ENCODE data around the gene COX6A1.
"Not testable (repeated sequence)": the region's sequence is repeated elsewhere in the genome, so short reads cannot be mapped to it uniquely, and the experiment has no call there.

COX6A1 gene

DNA sequence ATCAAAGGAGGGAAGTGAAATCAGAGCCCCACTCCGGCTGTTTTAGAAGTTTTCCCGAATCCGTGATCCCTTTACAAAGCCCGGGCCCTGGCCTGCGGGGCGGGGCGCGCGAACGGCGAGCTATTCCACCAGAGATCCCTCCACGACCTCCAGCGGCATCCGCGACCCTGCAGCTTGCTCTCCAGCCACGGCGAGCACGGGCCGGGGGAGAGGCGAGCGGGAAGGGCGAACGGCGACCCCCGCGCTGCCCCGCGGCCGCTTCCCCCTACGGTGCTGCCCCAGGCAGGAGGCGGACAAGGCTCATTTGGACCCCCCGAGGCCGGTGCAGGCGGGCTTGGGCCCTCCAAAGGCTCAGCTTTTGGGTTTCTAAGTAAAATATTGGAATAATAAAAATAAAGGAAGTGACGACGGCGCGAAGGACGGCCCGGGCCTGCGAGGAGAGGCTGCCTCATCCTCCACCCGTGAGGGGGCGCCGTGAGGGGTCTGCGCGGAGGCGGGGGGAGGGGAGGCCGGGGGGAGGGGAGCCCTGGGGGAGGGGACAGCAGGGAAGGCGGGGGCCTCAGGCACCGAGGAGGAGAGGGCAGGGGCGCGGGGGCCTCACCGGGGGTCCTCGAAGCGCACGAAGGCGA is 31.0 kb downstream of the COX6A1 start:
- DNase-seq: no peak

DNA sequence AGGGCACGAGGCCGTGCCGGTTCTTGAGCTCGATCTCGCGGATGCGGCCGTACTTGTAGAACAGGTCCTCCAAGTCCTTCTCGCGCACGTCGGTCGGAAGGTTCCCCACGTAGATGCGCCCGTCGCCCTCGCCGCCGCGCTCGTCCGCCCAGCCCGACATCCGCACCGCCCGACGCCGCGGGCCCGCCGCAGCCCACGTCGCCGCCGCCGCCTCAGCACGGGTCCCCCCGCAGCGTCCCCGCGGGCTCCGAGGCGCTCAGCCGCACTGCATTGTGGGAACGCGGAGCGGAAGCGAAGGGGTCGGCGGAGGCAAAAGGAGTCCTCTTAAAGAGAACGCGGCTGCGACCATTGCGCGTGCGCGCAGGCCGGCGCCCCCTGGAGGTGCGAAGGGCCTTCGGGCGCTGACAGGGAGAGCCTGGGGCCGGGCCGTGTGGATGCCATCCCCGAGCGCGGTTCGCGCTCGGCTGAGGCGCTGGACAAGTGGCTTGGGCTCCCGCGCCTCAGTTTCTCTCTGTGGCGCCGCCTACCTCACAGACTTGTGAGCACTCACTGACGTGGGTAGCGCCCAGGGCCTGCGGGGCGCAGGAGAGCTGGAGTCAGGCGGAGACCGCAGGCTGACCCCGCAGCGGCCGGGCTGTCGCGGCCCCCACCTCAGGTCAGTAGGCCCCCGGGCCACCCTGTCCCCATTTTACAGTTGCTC is 31.7 kb downstream of the COX6A1 start, which contains the start of gene SRSF9:
Gene SRSF9, minus strand, starts transcription at position 299 of the 700 bp plus-strand sequence. Its CDS starts 139 bp downstream, at position 160.
- peak; percentile 91 for DNase-seq

DNA sequence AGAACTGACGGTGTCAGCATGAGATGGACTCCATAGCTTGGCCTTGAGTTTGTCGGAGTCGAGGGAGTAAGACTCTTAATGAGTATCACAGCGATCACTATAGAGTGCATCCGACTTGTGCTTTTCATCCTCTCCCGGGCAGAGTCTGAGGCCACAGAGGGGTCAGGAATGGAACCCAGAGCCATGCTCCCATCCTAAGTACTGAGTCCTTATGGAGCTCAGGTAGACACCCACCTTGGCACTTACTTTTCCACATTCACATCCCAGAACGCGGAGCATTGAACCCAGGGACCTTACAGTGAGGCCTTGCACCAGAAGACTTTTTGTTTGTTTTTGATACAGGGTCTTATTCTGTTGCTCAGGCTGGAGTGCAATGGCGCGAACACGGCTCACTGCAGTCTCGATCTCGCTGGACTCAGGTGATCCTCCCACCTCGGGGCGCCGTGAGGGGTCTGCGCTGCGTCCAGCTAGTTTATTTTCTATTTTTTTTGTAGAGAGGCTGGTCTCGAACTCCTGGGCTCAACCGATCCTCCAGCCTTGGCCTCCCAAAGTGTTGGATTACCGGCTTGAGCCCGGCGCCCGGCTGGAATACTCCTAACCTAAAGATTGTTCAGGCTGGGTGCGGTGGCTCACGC is 32.4 kb downstream of the COX6A1 start:
- DNase-seq: no peak

DNA sequence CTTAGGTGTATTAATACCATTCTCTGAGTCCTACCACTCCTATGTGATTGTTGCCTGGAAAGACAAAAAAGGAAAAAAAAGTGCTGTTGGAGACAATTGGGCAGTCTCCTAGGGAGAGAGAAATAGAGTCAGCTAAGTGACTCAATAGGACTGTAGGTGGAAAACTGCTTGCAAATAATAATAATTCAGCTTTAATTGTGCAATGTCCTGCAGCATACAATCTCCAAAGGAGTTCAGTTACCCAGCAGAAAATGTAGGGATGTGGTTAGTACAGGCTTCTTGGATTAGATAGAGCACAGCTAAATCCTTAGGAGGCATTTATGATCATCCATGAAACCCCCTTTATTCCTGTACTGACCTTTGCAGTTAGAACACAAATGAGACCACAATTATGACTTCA is 34.6 kb downstream of the COX6A1 start:
- no peak for DNase-seq

DNA sequence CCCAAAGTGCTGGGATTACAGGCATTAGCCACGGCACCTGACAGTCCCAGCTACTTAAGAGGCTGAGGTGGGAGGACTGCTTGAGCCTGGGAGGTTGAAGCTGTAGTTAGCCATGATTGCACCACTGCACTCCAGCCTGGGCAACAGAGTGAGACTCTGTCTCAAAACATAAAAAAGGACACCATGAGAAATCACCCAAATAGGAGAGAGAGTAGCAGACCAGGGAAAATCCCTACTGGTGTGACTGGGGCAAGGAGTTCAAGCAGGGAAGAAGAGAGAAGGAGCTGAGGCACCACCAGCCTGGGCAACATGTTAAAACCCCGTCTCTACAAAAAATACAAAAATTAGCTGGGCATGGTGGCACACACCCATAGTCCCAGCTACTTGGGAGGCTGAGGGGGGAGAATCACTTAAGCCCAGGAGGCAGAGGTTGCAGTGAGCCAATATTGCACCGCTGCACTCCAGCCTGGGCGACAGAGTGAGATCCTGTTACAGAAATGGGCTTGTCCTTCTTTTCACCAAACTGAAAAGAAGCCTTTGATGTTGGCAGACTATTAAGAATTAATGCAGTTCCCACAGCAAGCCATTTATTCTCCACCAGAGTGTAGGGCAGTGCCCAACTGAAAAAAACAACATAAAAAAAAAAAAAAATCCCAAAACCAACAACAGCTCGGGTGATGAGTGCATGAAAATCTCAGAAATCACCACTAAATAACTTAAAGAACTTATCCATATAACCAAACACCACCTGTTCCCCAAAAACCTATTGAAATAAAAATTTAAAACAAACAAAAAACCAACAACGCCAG is 36.1 kb downstream of the COX6A1 start:
- peak; percentile 13 for DNase-seq

DNA sequence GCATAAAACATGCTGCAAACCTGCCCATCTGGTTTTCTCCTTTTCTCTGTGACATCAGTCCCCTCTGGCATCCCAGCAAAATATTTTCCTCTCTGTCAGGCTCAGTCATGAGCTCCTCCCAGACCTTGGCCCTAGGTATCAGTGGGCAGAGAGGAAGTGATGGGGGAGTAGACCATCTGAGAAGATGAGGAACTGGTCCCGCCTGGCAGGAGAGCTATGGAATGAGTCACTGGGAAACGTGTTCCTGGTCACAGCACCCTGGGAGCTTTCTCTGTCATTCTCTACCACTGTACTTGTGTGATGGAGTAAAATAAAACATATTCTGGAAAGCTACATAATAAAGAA is 36.7 kb downstream of the COX6A1 start:
- no peak for DNase-seq

DNA sequence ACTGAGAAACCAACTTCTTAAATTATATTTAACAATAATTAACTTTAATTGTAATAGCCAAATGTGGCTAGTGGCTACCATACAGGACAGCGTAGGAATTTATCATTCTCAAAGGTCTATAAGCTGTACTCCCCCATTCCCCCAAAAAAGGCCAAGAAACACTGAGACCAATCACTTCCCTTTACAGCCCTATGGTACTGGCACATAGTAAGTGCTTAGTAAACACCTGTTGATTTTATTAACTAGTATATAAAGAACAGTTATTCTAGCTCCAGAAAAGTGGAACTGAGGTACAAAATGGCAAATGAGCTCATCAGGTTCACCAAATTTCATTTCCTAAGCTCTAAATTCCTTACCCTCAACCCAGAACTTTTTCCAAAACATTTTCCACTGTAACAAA is 37.7 kb downstream of the COX6A1 start:
- no peak for DNase-seq

DNA sequence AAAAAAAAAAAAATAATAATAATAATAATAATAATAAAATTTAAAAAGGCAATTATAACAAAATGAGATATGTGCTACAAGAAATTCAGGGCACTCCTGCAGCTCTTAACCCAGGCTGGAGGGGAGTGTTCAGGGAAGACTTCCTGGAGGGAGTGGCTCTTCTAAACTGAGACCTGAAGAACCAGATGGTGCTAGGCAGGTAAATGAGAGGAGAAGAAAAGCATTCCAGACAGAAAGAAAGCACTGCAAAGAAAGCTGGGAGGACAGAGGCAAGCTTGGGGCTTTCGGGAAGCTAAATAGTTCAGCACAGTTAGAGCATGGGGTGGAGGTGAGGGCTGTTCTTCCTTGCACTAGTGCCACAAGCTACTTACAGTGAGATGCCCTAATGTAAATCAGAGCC is 41.5 kb downstream of the COX6A1 start:
- DNase-seq: no peak

DNA sequence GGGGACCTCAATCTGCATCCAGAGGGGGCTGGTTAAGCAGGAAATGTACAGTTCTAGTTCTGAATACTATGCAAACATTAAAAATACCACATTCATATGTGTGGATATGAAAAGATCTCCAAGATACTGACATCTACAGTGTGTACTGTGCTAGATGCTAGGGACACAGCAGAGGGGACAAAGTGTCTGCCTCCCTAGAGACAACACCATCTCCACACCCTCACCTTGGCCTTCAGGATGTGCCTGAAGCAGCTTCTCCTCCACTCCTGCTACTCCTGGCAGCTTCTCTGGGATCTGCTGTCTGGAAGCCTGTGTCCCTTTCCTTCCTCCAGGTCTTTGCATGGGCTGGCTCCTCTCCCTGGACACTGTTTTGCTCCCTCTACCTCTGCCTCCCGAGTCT is 42.3 kb downstream of the COX6A1 start:
- DNase-seq: no peak

DNA sequence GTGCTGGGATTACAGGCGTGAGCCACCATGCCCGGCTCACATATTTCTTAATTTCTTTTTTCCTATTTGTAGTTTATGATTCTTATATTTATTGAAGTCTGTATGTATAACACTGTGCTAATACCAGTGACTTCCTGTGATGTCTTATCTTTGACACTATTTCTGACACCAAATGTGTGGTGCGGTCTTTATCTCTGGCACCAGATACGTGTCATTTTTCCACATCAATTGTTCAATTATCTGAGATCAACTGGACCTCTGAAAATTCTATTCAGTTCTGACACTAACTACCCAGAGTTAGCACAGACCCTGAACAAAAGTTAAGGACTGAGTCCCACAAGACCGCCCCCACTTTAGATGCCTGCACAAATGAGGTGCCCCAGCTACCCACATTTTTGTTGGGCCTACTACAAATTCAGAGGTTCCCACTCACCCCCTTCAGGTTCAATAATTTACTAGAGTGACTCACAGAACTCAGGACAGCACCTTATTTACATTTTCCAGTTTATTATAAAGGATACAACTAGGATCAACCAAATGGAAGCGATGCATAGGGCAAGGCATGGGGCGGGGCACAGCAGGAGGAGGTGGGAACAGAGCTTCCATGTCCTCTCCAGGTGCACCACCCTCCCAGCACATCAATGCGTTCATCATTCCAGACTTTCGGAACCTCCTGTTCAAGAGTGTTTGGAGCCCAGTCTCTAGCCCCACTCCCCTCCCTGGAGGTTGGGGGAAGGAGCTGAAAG is 43.3 kb downstream of the COX6A1 start:
- no peak for DNase-seq

DNA sequence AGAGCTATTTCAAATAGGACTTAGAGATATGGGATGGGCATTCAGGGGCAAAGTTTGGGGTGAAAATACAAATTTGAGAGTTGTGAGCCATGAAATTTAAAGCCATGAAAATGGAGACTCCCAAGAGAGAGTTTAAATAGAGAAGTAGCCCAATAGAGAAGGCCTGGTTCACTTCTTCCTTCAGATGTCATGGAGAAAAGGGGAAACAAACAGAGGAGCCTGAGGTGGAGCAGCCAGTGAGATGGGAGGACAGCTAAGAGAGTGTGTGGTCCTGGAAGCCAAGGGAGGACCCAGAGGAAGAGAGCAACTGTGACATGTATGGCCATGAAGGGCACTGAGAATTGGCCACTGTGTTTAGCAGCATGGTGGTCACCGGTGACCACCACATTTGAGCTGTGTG is 45.7 kb downstream of the COX6A1 start:
- no peak for DNase-seq

DNA sequence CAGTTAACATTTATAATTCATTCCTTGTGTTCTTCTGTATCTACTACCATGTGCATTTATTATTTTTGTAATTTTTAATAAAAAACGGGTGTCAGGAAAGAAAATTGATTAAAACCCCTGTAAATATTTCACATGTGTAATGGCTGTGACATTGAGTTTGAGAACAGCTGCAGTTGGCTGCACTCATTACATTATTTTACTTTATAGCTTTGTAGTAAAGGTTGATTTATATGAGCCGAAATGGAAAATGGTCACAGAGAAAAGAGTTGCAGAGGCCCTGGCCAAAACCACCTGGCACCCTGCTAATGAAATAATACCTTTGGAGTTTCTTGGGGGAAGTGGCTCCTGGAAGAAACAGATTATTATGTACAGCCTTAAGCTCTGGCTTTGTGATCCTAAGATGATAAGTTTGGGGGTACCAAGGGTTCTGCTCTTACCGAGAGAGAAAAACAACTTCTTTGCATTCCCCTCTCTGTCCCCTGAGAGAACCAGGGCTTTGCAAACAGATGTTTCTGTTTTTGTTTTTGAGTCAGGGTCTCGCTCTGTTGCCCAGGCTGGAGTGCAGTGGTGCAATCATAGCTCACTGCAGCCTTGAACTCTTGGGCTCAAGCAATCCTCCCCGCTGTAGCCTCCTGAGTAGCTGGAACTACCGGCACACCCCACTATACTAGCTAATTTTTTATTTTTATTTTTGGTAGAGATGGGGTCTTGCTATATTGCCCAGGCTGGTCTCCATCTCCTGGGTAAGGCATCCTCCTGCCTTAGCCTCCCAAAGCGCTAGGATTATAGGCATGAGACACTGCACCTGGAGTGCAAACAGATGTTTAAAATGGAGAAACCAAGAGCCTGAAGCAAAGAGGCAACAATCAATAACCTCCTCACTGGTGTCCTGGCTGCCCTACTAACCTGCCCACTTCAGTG is 48.3 kb downstream of the COX6A1 start:
- no peak for DNase-seq

DNA sequence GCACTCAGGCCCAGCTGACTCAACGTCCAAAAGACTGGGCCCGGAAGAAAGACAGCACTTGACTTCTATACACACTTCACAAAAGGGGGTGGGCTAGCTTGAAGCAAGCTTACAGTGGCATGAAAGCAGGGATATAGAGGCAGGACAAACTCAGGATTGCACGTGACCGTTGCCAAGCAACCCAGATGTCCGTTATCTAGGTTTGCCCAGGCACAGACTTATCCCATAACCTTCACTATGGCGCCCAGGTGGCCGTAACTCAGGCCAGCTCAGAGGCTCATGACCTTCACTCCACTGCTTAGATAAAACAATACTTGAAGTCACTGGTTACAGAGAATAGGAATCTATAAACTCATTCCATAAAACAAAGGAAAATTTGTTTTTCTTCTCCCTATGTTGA is 49.6 kb downstream of the COX6A1 start:
- not testable (repeated sequence) for DNase-seq

DNA sequence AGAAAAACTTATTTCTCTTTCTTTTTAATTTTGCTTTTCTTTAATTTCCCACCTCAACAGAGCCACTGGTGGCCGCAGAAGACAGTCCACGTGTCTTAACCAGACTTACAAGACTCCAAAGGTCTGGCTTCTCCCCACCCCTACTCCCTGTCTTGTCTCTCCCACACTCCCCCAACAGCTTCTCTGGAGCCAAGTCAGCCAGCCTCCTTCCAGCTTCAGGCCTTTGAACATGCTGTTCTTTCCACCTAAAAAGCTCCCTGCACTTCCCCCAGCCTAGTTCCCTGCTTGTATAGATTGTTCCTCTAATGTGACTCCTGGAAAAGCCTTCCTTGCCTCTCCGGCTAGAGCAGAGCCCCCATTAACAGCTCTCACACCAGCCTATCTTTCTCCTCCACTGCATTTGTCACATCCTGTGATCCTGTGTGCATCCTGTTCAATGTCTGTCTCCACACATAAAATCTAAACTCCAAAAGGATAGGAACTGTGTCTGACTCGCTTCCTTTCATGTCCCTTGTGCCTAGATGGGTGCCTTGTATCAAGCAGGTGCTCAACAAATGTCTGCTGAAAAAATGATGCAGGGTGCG is 50.2 kb downstream of the COX6A1 start:
- no peak for DNase-seq

DNA sequence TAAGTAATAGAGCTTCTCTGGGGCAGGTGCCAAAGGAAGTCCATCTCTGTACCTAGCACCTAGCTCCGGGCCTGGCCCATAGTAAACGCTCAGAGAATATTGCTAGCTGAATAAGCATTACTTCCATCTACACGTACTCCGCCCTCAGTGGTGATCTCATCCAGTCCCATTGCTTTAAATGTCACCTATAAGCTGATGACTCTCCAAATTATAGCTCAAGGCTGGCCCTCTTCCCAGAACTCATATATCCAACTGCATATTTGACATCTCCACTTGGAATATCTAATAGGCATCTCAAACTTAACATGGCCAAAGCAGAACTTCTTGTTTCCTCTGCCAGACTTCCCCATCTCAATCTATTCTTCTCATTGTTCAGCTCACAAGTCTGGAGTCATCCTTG is 51.1 kb downstream of the COX6A1 start:
- no peak for DNase-seq

DNA sequence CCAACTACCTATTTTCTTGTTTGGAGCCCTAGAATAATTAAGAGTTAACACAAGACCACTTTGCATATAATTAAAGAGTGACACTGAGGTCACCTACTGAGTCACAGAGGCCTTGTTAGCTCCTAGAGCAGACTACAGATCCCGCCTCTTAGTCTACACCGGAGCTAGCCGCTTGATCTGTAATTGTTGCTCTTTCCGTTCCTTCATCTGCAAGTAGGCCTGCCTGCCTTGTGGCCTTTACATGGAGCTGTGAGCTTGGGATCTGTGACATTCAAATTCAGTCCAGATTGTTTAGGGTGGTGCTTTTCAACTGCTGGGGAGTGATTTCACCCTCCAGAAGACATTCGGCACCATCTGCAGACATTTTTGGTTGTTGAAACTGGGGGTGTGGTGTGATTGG is 52.4 kb downstream of the COX6A1 start:
- DNase-seq: no peak

All from NCI-H2029 (cell line).